Measurements from ENCODE around the gene RCOR2. TPM values are rescaled to one million over a fixed set of nuclear protein-coding genes. Genes with fewer than 3 reads are reported as not detected.

The RCOR2 gene
- total RNA-seq, 1 experiment from 2014 or later, result 3.4 TPM

DNA sequence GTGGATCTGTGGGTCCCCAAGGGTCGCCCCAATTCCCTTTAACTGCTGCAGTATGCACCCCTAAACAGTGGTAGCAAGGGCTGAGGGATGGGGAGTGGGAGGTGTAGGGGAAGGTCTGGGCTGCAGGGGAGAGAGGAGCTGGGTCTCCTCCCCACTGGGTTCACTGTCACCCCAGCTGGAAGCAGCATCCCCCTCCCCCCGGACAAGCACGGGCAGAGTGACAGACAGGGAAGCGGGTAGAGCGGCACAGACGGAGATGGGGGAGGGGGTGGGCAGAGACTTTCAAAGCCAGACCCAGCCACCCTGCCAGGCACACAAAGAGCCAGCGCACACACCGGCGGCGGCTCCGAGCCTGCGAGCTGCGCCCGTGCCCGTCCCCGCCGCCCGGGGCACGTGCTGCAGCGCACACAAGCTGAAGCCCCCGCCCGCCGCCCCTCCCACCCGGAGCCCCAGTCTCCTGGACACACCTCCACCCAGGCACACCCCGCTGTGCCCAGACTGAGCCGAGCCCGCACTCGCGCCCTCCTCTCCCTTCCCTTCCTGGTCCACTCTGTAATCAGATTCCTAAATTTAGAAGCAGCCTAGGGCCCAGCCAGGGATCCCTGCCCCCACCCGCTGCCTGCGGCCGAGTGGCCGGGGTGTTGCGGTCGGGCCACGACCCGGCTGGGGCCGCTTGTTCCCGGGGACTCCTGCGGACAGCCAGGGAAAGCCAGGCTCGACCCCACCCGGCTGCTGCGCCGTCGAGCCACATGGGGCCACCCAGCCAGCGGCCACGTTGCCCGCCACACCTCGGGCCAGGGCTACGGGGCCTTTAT is 935 bp upstream of the RCOR2 start:
- H3K4me2 ChIP-seq, result peak overlapping the region; percentile 81
- H3K27ac ChIP-seq, result no peak overlapping the region
- TF ChIP-seq, protein P1, sequence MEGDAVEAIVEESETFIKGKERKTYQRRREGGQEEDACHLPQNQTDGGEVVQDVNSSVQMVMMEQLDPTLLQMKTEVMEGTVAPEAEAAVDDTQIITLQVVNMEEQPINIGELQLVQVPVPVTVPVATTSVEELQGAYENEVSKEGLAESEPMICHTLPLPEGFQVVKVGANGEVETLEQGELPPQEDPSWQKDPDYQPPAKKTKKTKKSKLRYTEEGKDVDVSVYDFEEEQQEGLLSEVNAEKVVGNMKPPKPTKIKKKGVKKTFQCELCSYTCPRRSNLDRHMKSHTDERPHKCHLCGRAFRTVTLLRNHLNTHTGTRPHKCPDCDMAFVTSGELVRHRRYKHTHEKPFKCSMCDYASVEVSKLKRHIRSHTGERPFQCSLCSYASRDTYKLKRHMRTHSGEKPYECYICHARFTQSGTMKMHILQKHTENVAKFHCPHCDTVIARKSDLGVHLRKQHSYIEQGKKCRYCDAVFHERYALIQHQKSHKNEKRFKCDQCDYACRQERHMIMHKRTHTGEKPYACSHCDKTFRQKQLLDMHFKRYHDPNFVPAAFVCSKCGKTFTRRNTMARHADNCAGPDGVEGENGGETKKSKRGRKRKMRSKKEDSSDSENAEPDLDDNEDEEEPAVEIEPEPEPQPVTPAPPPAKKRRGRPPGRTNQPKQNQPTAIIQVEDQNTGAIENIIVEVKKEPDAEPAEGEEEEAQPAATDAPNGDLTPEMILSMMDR (conservative IDR thresholded peaks at IDR 0.05), result no peak
- no peak for TF ChIP-seq EZH2 (IDR thresholded peaks at IDR 0.05; ENCODE audit: low read depth)
- intact Hi-C loops (cut with micrococcal nuclease; ENCODE audit: unreplicated experiment), result loop anchor here (5.0 kb wide), 1 partner anchor 46 kb away; no protein-coding TSS in a partner anchor
- no peaks in the 10 kb centered on the region for H3K27me3 ChIP-seq (ENCODE audit: insufficient read depth, low read depth)
- H3K9me2 ChIP-seq (ENCODE audit: insufficient read depth), result no peaks in the 10 kb centered on the region
- peak overlapping the region; percentile 62 for H3K4me3 ChIP-seq
- H2AFZ ChIP-seq, result 0 out of 2 replicates have a peak overlapping the region, but pooled peaks have one; percentile 53
- DNase-seq, result peak; percentile 48 to 59
- H4K20me1 ChIP-seq (ENCODE audit: insufficient read depth), result no peaks in the 10 kb centered on the region
- peaks cover 44% of the 10 kb centered on the region for H3F3A ChIP-seq (ENCODE audit: insufficient read depth, low read depth)
- CTCF ChIA-PET, result interaction anchor here (1.1 to 2.0 kb wide), 2 partner anchors 17 to 28 kb away, joined by 9 to 18 read pairs; no protein-coding TSS in a partner anchor
- POLR2A ChIA-PET (ENCODE audit: unreplicated experiment), result interaction anchor here (0.7 kb wide), 1 partner anchor 14 kb away, joined by 3 read pairs; no protein-coding TSS in a partner anchor
- H3K4me1 ChIP-seq (replicated peaks; ENCODE audit: insufficient read depth), result peaks cover 48% of the 10 kb centered on the region
- no TSS peak for BruUV-seq (replicated peaks)
- no peaks in the 10 kb centered on the region for H3K9me3 ChIP-seq (ENCODE audit: insufficient read depth, low read depth)
- no peaks in the 10 kb centered on the region for H3K36me3 ChIP-seq (ENCODE audit: low read depth)
- H3K79me2 ChIP-seq (ENCODE audit: low read depth), result no peaks in the 10 kb centered on the region

DNA sequence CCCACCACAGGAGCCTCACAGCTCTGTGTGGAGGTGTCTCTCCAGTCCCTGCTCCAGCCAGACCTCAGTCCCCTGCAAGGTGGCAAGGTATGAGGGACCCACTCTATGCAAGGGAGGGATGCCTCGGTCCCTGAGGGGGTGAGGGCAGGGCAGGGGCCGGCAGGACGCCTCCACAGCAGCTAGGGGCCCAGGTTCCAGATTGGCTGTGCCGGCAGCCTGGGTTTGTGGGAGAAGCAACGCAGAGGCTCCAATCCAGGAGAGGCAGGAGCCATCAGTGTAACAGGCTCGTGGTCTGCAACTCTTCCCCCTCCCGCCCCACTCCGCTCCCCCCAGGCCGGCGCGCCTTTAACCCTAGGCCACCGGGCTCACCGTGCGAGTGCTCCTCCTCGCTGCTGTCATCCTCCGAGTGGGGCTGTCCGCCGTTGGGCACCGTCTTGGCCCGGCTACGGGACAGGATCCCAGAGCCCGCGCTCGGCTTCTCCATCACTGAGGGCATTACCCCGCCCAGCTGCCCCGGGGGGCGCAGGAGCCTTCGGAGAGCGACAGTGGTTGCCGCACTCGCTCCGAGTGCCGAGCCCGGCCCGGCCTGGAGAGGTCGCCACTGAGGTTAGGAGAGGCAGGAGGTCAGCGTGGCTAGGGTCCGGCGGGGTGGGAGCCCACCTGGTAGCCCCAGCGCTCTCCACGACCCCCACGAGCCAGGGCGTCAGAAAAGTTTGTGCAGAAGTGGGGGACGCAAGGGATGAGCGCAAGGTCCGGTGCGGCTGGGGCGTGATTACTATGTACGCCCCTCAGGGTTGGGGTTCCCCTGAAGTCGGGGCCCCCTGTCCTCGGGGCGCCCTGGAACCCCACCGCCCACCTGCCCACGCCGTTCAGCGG is 765 bp downstream of the RCOR2 start:
- Histone ChIP-seq H3K79me2 (ENCODE audit: low read depth) (no peaks in the 10 kb centered on the region), H2AFZ (no peak overlapping the region), H3K9me2 (ENCODE audit: insufficient read depth) (no peaks in the 10 kb centered on the region), H3F3A (ENCODE audit: insufficient read depth, low read depth) (peaks cover 32% of the 10 kb centered on the region), H3K4me3 (peak overlapping the region; percentile 56), H3K27me3 (ENCODE audit: insufficient read depth, low read depth) (no peaks in the 10 kb centered on the region), H3K9me3 (ENCODE audit: insufficient read depth, low read depth) (no peaks in the 10 kb centered on the region), H3K27ac (no peak overlapping the region), H4K20me1 (ENCODE audit: insufficient read depth) (no peaks in the 10 kb centered on the region), H3K36me3 (ENCODE audit: low read depth) (no peaks in the 10 kb centered on the region), H3K4me1 (replicated peaks; ENCODE audit: insufficient read depth) (peaks cover 42% of the 10 kb centered on the region), H3K4me2 (peak overlapping the region; percentile 81)
- TF ChIP-seq, protein P1 (conservative IDR thresholded peaks at IDR 0.05), result peak; percentile 59
- TF ChIP-seq EZH2 (IDR thresholded peaks at IDR 0.05; ENCODE audit: low read depth), result no peak
- ChIA-PET POLR2A (ENCODE audit: unreplicated experiment) (no interaction called here), CTCF (interaction anchor here (1.1 kb wide), 1 partner anchor 30 kb away, joined by 9 read pairs; no protein-coding TSS in a partner anchor)
- no TSS peak for BruUV-seq (replicated peaks)
- intact Hi-C loops (cut with micrococcal nuclease; ENCODE audit: unreplicated experiment), result loop anchor here (5.0 kb wide), 1 partner anchor 44 kb away; no protein-coding TSS in a partner anchor
- DNase-seq, result peak in 1 of 2 experiments; percentile 54
